Testis (tissue), 3 donors: Measurements from ENCODE around the gene PPP1R26. TPM values are rescaled to one million over a fixed set of nuclear protein-coding genes. Genes with fewer than 3 reads are reported as not detected.

Source experiments
- DNase-seq: peaks from one replicate; pipeline ENCODE4 v3.0.0-alpha.2; 2019
- H3K27ac ChIP-seq, 2 donors: fragments of 200-600 bp; sonication (generic); one replicate each; pipeline ENCODE4 v1.5.1; 2019
- H3K27me3 ChIP-seq: fragments of 200-600 bp; sonication (generic); one replicate; pipeline ENCODE4 v1.5.1; 2019
- H3K36me3 ChIP-seq: fragments of 200-600 bp; sonication (generic); one replicate; pipeline ENCODE4 v1.5.1; 2017; ENCODE audit warnings: low read depth; ENCODE audit errors: missing control alignments
- H3K4me1 ChIP-seq: fragments of 200-600 bp; sonication (generic); one replicate; pipeline ENCODE4 v1.5.1; 2019
- H3K4me3 ChIP-seq, 2 donors: fragments of 200-600 bp; sonication (generic); one replicate each; pipeline ENCODE4 v1.5.1; 2017 to 2019
- H3K9me3 ChIP-seq: fragments of 200-600 bp; sonication (generic); one replicate; pipeline ENCODE4 v1.5.1; 2017
- POLR2A ChIP-seq: fragments of 450-650 bp; IDR thresholded peaks from one replicate; pipeline ENCODE4 v1.6.1; 2017; ENCODE audit warnings: antibody characterized with exemption, mild to moderate bottlenecking, moderate library complexity
- WGBS, 2 donors: methylation state at CpG; one replicate each; pipeline ENCODE4 v1.1.5; 2018; 5-methylcytosine and 5-hydroxymethylcytosine counted together
- intact Hi-C: fragments of 100-400 bp; cut with DNase I; formaldehyde crosslinking; loops from one replicate; pipeline ENCODE4 v1.15.1; 2023; ENCODE audit warnings: low total_unique reads
- polyA plus RNA-seq: library from polyadenylated mRNA; stranded (reverse); fragments of 350-450 nt; fragmentation: Illumina TruSeq; extraction: RNeasy Lipid Tissue Mini Kit (QIAGEN cat#74804); gene quantifications from one replicate; pipeline ENCODE4 v1.2.3, GENCODE V29; 2014; ENCODE audit warnings: low read depth, low replicate concordance; ENCODE audit not compliant: insufficient read depth
- total RNA-seq, 2 donors: library from RNA; depleted of rRNA; stranded (reverse); fragments of >200 nt; gene quantifications; one replicate each; pipeline ENCODE4 v1.2.3, GENCODE V29; 2016
- TF ChIP-seq, protein P1 (sequence below), 3 experiments: fragments of 450-650 bp in 2 of 3; fragments of 200-600 bp in 1 of 3; sonication (generic) in 1 of 3; IDR thresholded peaks; one replicate each; pipeline ENCODE4 v1.5.1; 2016 to 2019; ENCODE audit warnings: antibody characterized with exemption in 3 of 3, mild to moderate bottlenecking in 2 of 3, moderate library complexity in 1 of 3

PPP1R26 gene
- total and polyA plus RNA-seq, 3 donors from 2014 or later: 15.6 to 38.8 (median 33.1) TPM

- intact Hi-C loops: no loop called here
- H3K9me3 ChIP-seq: no peaks in the 10 kb centered on the region
- DNase-seq: no peak
- H3K4me1 ChIP-seq: no peaks in the 10 kb centered on the region
- TF ChIP-seq POLR2A: no peak
- TF ChIP-seq, protein P1, sequence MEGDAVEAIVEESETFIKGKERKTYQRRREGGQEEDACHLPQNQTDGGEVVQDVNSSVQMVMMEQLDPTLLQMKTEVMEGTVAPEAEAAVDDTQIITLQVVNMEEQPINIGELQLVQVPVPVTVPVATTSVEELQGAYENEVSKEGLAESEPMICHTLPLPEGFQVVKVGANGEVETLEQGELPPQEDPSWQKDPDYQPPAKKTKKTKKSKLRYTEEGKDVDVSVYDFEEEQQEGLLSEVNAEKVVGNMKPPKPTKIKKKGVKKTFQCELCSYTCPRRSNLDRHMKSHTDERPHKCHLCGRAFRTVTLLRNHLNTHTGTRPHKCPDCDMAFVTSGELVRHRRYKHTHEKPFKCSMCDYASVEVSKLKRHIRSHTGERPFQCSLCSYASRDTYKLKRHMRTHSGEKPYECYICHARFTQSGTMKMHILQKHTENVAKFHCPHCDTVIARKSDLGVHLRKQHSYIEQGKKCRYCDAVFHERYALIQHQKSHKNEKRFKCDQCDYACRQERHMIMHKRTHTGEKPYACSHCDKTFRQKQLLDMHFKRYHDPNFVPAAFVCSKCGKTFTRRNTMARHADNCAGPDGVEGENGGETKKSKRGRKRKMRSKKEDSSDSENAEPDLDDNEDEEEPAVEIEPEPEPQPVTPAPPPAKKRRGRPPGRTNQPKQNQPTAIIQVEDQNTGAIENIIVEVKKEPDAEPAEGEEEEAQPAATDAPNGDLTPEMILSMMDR (IDR thresholded peaks at IDR 0.05): no peak
- 77 to 81% methylated on average over 9 to 14 of the region's 17 CpGs for WGBS, 2 donors
- H3K27me3 ChIP-seq: no peaks in the 10 kb centered on the region
- H3K27ac ChIP-seq: no peak overlapping the region
- no peak overlapping the region for H3K4me3 ChIP-seq
- no peaks in the 10 kb centered on the region for H3K36me3 ChIP-seq
Measured at GRCh38 chr9:135514342-135515082, 34.9 kb downstream of the PPP1R26 start.

DNA sequence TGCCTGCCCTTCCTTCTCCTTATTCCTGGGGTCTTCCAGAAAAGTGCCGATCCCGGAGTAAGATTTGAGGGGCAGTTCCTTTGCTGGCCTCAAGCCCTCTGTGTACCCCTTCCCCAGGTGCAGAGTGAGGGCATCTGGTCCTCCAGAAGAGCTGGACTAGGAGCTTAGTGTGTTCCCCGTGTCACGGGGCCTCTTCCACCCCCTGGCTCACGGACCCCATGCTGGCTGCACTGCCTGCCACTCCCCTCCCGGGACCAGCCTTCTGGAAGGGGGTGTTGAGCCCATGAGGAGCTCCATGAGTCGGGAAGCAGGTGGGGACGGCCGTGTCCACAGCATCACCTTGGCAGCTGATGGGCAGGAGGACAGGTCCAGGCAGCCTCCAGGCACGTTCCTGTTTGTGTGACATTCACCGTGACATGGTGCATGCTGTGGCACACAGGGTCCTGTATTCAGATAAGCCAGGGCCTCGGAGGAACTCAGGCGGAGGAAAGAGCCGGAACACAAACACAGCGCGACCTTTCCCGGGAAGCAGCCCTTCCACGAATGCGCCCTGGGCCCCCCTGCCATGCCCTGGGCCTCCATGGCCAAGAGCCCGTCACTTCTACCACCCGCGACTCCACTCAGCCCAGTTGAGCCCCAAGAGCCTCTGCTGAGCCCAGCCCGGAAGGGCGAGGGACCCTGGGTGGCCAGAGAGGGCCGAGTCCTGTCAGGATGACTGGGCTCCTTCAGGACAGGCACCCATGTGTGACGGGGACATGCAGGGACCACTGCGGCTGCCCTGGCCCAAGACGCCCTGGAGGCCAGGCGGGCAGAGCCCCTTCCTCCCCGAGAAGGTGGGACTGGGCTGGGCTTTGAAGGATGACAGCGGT is 35.7 kb downstream of the PPP1R26 start:
- WGBS, 2 donors: 89 to 91% methylated on average over 11 to 30 of the region's 31 CpGs
- intact Hi-C loops: no loop called here

DNA sequence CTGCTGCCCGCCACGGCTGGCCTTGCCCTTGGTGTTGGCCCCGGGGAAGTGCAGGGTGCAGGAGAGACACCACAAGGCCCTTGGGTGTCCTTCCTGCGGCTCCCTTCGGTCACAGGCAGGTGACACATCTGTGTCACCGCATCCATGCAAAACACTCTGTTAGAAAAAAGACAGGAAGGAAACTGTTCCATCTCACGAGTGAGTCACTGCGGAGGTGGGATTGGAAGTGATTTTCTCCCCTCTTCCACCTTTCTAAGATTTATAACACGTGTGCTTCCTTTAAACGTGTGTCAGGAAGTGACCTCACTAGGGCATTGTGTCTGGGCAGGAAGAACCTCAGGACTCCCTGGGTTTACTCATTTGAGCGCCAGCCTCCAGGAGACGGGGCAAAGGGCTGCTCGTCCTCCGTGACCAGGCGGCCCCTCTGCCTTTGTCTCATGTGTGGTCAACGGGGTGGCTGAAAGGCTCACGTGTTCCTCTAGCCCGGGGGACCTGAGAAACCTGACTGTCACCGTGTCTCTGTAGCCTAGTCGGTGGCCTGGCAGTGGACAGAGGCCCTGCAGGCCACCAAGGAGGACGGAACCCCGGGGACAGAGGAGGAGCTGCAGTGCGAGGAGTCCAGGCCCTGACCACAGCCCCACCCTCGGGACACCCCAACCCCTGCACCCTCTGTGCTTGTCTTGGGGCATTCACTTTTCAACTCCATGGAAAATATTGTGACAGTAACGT is 36.7 kb downstream of the PPP1R26 start:
- H3K36me3 ChIP-seq: no peaks in the 10 kb centered on the region
- intact Hi-C loops: no loop called here
- no peaks in the 10 kb centered on the region for H3K9me3 ChIP-seq
- DNase-seq: no peak
- no peak overlapping the region for H3K4me3 ChIP-seq
- no peak for TF ChIP-seq POLR2A
- TF ChIP-seq, protein P1 (IDR thresholded peaks at IDR 0.05): no peak
- H3K27me3 ChIP-seq: no peaks in the 10 kb centered on the region
- no peaks in the 10 kb centered on the region for H3K4me1 ChIP-seq
- WGBS, 2 donors: 74 to 83% methylated on average over 19 to 25 of the region's 25 CpGs
- H3K27ac ChIP-seq: no peak overlapping the region

More for the DNA sequence above, 35.7 kb downstream of the PPP1R26 start:
- Histone ChIP-seq H3K27me3 (no peaks in the 10 kb centered on the region), H3K9me3 (no peaks in the 10 kb centered on the region), H3K36me3 (no peaks in the 10 kb centered on the region), H3K4me3 (no peak overlapping the region), H3K27ac (no peak overlapping the region), H3K4me1 (no peaks in the 10 kb centered on the region)
- TF ChIP-seq POLR2A: no peak
- TF ChIP-seq, protein P1 (IDR thresholded peaks at IDR 0.05): no peak
- no peak for DNase-seq

DNA sequence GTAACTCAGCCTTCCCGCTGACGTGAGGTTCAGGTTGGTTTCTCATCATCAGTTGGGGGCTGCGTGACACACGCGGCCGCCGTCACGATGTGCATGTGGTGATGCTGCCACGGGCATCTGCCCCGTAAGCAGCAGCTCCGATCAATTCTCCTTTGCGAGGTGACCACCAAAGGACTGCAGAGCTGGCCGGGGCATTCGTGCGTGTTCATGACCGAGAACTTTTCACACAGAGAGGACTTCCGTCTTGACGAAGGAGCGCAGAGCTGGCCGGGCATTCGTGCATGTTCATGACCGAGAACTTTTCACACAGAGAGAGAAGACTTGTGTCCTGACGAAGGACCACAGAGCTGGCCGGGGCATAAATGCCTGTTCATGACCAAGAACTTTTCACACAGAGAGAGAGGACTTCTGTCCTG is 37.8 kb downstream of the PPP1R26 start:
- H3K27ac ChIP-seq: no peak overlapping the region
- H3K4me1 ChIP-seq: no peaks in the 10 kb centered on the region
- intact Hi-C loops: no loop called here
- no peaks in the 10 kb centered on the region for H3K27me3 ChIP-seq
- no peak overlapping the region for H3K4me3 ChIP-seq
- 91 to 93% methylated on average over 24 of the region's 24 CpGs for WGBS, 2 donors
- H3K9me3 ChIP-seq: no peaks in the 10 kb centered on the region
- no peaks in the 10 kb centered on the region for H3K36me3 ChIP-seq
- no peak for DNase-seq
- no peak for TF ChIP-seq POLR2A
- TF ChIP-seq, protein P1 (IDR thresholded peaks at IDR 0.05): no peak
